Liver (tissue), 3 donors: ENCODE results near the gene GPR180.

ENCODE experiments used
- EGR1 ChIP-seq, 2 donors: IDR thresholded peaks; 2 replicates each; pipeline ENCODE4 v1.6.1; 2016 to 2018; ENCODE audit warnings: antibody characterized with exemption in 2 of 2, low read depth in 2 of 2
- FOXA1 ChIP-seq: IDR thresholded peaks from 2 replicates; pipeline ENCODE4 v1.6.1; 2016; ENCODE audit warnings: antibody characterized with exemption
- HNF4G ChIP-seq: IDR thresholded peaks from 2 replicates; pipeline ENCODE4 v1.6.1; 2016; ENCODE audit warnings: antibody characterized with exemption
- JUND ChIP-seq, 2 donors: IDR thresholded peaks; 2 replicates each; pipeline ENCODE4 v1.6.1; 2016; ENCODE audit warnings: antibody characterized with exemption in 2 of 2
- MAX ChIP-seq: IDR thresholded peaks from 2 replicates; pipeline ENCODE4 v1.6.1; 2016; ENCODE audit warnings: antibody characterized with exemption
- RAD21 ChIP-seq, 2 donors: IDR thresholded peaks; 2 replicates each; pipeline ENCODE4 v1.6.1; 2016; ENCODE audit warnings: antibody characterized with exemption in 2 of 2, mild to moderate bottlenecking in 2 of 2
- REST ChIP-seq: IDR thresholded peaks from 2 replicates; pipeline ENCODE4 v1.6.1; 2016; ENCODE audit warnings: antibody characterized with exemption, mild to moderate bottlenecking
- RXRA ChIP-seq, 2 donors: IDR thresholded peaks; 2 replicates each; pipeline ENCODE4 v1.6.1; 2017 to 2018; ENCODE audit warnings: antibody characterized with exemption in 2 of 2, mild to moderate bottlenecking in 1 of 2
- SP1 ChIP-seq: IDR thresholded peaks from 2 replicates; pipeline ENCODE4 v1.6.1; 2018; ENCODE audit warnings: antibody characterized with exemption, mild to moderate bottlenecking
- TAF1 ChIP-seq: conservative IDR thresholded peaks from 2 replicates; pipeline ENCODE4 v1.6.1; 2016; ENCODE audit warnings: antibody characterized with exemption, mild to moderate bottlenecking
- ZBTB33 ChIP-seq: IDR thresholded peaks from 2 replicates; pipeline ENCODE4 v1.6.1; 2016; ENCODE audit warnings: antibody characterized with exemption
- TF ChIP-seq, protein P1 (sequence below): fragments of 150-350 bp; IDR thresholded peaks from 2 replicates; pipeline ENCODE4 v1.5.1; 2017; ENCODE audit warnings: improper control_type of control experiment, low read depth, low read length; ENCODE audit not compliant: missing input control
- donor health status: healthy.
- donor health status: healthy.

GRCh38 chr13:94595001-94595949 lies 6.4 kb upstream of the GPR180 start:
- TF ChIP-seq, protein P1, sequence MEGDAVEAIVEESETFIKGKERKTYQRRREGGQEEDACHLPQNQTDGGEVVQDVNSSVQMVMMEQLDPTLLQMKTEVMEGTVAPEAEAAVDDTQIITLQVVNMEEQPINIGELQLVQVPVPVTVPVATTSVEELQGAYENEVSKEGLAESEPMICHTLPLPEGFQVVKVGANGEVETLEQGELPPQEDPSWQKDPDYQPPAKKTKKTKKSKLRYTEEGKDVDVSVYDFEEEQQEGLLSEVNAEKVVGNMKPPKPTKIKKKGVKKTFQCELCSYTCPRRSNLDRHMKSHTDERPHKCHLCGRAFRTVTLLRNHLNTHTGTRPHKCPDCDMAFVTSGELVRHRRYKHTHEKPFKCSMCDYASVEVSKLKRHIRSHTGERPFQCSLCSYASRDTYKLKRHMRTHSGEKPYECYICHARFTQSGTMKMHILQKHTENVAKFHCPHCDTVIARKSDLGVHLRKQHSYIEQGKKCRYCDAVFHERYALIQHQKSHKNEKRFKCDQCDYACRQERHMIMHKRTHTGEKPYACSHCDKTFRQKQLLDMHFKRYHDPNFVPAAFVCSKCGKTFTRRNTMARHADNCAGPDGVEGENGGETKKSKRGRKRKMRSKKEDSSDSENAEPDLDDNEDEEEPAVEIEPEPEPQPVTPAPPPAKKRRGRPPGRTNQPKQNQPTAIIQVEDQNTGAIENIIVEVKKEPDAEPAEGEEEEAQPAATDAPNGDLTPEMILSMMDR, result no peak
- no peak for TF ChIP-seq ZBTB33
- TF ChIP-seq SP1, result no peak
- no peak for TF ChIP-seq REST
- no peak for TF ChIP-seq RXRA (IDR thresholded peaks at IDR 0.05)
- no peak for TF ChIP-seq JUND (IDR thresholded peaks at IDR 0.05)
- TF ChIP-seq RAD21 (IDR thresholded peaks at IDR 0.05), result no peak
- no peak for TF ChIP-seq FOXA1
- TF ChIP-seq MAX, result no peak
- TF ChIP-seq HNF4G, result no peak
- no peak for TF ChIP-seq TAF1
- TF ChIP-seq EGR1 (IDR thresholded peaks at IDR 0.05; ENCODE audit: low read depth in 2 of 2), result no peak
